CD4-positive, alpha-beta T cell treated with Interleukin-15 for 4 hours (primary cell): ENCODE data around the gene CPPED1.
"Not testable (repeated sequence)": the region's sequence is repeated elsewhere in the genome, so short reads cannot be mapped to it uniquely, and the experiment has no call there.

Experiments
- DNase-seq: peaks from one replicate; pipeline ENCODE4 v3.0.0-alpha.2; 2020; ENCODE audit warnings: low spot score

Gene CPPED1

DNA sequence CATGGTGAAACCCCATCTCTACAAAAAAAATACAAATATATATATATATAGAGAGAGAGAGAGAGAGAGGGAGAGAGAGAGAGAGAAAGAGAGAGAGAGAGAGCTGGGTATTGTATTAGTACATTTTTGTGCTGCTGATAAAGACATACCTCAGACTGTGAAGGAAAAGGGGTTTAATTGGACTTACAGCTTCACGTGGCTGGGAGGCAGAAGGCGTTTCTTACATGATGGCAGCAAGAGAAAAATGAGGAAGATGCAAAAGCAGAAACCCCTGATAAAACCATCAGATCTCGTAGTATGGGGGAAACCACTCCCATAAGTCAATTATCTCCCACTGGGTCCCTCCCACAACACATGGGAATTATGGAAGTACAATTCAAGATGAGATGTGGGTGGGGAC lies 37.5 kb downstream of the CPPED1 start:
- DNase-seq, result not testable (repeated sequence)

- DNase-seq, result no peak
These were observed 38.7 kb downstream of the CPPED1 start for GRCh38 chr16:12764813-12765488.

DNA sequence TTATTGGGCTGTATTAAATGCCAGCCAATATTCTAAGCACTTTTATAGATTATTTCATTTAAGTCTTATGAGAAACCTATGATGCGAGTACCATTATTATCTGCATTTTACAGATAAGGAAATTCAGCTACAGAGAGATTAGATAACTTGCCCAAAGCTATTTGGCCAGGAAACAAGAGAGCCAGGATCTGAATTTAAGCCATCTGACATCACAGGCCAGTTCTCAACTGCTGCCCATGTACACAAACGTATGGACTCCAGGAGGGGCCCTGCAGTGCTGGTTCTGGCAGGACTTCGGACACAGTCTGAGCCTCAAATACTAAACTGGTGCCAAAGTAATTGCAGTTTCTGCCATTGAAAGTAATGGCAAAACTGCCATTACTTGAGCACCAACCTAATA lies 40.2 kb downstream of the CPPED1 start:
- DNase-seq, result no peak

DNA sequence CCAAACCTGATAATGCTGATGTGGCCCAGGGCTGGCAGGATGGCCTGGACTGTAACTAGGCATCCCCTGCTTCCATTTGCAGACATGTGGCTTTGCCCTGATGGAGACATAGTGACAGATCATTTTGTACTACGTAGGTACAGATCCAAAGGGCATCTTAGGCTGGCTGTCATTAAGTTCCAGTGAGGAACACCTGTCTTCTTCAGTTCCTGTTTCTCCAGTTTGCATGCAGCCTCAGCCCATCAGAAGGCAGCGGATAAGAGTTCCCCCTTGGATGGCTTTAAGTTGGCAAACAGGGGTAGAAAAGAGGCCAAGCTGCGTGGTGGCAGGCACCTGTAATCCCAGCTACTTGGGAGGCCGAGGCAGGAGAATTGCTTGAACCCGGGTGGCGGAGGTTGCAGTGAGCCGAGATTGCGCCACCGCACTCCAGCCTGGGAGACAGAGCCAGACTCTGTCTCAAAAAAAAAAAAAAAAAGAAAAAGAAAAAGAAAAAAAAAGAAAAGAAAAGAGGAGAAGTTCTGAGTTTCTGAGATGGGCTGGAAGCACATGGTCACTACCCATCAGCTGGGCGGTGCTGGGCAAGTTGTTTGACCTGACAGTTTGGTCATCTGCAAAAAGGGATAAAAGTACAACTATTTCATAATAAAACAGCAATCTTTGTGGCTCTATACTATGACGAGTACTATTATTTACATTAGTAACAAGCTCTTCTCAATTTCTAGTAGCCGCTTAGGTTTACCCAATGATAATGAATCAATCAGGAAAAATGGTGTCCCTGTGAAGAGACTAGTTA lies 42.7 kb downstream of the CPPED1 start:
- no peak for DNase-seq

DNA sequence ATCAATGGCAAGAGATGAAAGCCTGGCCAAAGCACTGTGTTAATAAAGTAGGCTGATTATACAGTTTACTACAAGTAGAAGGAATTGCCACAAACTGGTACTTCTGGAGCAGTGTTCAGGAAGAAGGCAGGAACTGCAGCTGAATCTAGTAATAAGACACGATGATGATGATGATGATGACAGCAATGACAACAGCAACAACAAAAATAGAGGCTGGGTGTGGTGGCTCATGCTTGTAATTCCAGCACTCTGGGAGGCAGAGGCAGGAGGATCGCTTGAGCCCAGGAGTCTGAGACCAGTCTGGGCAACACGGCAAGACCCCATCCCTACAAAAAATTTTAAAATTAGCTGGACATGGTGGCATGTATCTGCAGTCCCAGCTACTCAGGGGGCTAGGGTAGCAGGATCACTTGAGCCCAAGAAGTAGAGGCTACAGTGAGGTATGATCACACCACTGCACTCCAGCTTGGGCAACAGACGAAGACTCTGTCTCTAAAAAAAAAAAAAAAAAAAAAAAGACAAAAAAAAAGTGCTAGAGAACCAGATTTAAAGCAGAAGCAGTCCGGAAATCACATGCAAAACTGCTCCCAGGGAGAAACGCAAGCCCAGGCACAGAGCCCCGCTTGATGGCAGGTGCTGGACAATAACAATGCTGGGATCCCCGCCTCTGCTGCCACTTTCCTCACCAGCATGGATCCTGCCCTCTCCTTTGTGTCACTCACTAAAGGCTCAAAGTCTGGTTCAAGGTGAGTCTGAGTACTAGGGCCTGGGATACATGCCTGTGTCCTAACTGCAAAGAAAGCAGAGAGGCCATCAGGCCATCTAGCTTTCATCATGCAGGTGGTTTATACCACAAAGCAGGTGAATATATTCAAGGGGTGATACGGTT lies 44.8 kb downstream of the CPPED1 start:
- DNase-seq, result no peak

DNA sequence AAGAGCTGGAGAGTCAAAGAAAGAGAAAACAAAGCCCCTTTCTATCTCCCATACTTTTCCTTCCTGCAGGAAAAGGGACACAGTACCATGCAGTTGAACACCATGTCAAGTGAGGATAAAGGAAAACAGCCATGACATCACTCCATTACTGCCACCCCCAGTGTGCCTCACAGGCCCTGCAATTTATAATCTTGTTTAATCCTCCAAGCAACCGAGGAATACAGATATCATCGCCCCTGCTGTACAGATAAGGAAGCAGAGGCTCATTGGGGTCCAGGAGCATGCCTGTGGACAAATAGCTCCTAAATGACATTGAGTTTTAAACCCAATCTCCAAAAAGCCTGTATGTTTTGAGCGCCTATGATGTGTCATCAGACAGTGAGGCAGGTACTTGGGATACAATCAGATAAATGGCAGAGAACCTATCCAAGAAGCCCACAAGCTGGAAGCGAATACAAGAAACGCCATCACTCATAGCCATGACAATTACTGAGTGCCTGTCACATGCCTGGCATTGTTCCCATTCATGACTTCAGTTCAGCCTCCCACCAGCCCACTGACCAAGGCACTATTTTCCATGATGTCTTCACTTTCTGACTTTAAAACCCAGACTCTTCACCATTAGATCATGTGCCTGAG lies 45.5 kb downstream of the CPPED1 start:
- no peak for DNase-seq

DNA sequence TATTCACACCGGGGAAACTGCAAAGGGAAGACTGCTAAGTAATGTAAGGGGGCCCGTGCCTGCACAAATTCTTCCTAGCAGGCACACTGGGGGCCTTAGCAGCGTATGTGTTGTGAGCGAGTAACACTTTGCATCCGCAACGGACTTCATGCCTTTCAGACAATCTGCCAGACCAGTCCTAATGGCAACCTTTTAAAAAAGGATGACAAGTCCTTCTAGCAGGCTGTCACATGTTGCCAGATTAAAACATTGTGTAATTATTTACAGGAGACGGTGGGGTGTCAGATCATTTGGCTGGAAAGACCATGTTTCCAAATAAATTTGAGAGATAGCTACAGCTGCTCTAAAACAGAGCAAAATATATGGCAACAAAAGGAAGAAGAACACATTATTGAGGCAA lies 46.1 kb downstream of the CPPED1 start:
- DNase-seq, result no peak

DNA sequence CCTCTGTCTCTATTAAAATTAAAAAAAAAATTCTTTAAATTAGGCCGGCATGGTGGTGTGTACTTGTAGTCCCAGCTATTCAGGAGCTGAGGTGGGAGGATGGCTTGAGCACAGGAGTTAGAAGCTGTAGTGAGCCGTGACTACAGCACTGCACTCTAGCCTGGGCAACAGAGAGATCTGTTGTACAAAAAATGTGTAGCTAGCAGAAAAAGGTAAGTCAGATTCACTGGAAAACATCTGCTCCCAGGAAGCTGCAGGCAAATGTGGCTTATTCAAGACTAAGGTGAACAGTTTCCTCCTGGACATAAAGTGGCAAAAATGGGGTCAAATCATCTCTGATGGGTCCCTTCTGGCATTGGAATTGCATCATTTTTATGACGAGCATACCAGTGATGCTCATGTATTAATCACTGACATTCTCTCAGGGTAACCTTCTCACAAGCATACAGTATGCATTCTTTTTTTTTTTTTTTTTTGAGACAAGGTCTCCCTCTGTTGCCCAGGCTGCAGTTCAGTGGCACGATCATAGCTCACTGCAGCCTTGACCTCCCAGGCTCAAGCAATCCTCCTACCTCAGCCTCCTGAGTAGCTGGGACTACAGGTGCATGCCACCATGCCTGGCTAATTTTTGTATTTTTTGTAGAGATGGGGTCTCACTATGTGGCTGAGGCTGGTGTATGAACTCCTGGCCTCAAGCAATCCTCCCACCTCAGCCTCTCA lies 48.7 kb downstream of the CPPED1 start:
- DNase-seq, result no peak

- DNase-seq, result no peak
These were observed 50.3 kb downstream of the CPPED1 start for GRCh38 chr16:12753203-12754023.

DNA sequence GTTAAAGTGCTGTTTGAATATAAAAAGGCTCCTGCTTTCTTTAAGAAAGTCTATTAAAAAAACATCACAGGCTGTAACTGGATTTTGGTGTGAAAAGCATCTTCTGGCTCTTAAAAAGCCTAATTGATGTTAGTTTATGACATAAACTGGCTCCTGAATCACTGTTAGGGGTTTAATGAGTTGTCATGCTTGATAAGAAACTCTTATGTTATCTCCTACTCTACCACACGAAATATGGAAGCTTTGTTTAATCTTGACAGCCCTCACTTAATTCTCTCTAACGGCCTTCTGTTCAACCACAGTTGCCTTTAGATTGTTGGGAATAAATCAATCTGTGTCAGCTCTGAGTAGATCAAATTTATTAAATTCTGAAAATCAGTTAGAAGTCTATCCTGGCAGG lies 51.5 kb downstream of the CPPED1 start:
- no peak for DNase-seq

GRCh38 chr16:12750554-12750918 lies 53.2 kb downstream of the CPPED1 start:
- no peak for DNase-seq

DNA sequence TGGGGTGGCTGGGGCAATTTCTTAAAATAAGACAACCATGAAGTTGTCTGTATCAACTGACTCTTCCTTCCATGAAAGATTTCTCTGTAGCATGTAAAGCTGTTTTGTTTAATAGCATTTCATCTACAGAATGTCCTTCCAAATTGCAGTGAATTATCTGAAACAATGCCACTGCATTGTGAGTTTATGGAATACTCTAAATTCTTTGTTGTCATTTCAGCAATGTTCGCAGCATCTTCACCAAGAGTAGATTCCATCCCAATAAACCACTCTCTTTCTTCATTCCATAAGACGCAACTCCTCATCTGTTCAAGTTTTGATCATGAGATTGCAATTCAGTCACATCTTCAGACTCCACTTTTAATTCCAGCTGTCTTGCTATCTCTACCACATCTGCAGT lies 54.6 kb downstream of the CPPED1 start:
- DNase-seq, result no peak

DNA sequence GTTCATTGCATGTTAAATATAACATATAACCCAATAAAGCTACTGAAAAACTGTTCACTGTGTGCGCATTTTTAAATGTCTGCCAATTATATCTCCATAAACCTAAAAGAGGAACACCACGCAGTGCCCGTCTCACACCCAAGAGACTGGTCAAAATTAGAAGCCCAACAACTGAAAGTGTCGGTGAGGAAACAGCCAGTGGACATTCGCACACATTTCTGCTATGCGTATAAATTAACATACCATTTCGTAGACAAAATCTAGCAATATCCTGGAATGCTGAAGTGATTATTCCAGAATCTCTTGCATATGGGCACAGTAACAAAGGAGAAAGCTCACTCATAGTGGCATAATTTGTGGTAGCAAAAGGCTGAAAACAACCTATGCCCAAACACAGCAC lies 55.9 kb downstream of the CPPED1 start:
- no peak for DNase-seq

DNA sequence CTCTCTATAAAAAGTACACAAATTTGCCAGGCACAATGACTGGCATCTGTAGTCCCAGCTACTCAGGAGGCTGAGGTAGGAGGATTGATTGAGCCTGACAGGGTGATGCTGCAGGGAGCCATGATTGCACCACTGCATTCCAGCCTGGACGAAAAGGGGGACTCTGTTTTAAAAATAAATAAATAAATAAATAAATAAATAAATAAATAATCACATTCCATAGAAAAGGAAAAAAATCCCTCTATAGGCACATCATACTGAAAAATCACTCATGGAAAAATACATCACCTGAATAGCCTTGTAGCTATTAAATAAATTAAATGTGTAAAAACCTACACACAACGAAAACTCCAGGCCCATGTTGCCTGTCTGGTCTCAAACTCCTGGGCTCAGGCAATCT lies 56.4 kb downstream of the CPPED1 start:
- DNase-seq, result no peak

DNA sequence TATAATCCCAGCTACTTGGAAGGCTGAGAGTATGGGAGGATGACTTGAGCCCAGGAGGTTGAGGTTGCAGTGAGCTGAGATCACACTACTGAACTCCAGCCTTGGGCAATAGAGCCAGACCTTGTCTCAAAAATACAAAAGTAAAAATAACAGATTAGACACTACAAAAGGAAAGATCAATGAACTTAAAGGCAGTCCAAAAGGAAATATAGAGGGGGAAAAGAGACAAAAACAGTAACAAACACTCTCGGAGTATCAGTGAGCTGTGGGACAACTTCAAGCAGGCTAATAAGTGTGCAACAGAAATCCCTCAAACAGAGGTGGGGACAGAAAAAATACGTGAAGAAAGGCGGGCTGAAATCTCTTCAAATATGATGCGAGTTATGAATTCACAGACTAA lies 58.8 kb downstream of the CPPED1 start:
- no peak for DNase-seq

DNA sequence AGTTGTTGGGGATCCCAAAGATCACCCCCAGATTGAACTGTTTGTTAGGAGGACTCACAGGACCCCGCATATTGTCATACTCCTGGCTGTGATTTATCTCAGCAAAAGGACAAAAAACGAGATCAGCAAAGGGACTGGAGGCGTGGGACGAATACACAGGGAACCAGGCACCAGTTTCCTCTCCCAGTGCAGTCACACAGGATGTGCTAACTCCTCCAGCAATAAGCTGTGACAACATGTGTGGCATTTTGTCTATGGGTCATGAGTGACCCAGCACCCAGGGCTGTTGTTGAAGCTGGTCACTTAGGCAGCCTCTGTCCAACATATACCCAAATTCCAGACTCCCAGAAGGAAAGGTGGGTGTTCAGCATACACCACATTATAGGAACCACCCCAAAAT lies 60.9 kb downstream of the CPPED1 start:
- no peak for DNase-seq

- no peak for DNase-seq
These were observed 62.6 kb downstream of the CPPED1 start for GRCh38 chr16:12740986-12741610.

DNA sequence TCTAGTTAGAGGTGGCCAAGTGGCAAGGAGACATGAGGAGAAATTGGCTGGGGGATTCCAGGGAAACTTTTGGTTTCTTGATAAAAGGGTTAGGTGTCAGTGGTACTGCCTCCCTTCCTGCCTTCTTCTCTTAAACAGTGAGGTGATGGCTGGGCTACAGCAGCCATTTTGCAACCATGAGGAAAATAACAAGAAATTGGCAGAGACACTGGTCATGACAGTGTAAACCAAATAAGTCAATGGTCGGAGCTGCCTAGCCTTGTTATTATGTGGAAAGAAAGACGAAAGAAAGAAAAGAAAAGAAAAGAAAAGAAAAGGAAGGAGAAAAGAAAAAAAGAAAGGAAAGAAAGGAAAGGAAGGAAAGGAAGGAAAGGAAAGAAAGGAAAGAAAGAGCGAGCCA lies 63.9 kb downstream of the CPPED1 start:
- DNase-seq, result no peak

DNA sequence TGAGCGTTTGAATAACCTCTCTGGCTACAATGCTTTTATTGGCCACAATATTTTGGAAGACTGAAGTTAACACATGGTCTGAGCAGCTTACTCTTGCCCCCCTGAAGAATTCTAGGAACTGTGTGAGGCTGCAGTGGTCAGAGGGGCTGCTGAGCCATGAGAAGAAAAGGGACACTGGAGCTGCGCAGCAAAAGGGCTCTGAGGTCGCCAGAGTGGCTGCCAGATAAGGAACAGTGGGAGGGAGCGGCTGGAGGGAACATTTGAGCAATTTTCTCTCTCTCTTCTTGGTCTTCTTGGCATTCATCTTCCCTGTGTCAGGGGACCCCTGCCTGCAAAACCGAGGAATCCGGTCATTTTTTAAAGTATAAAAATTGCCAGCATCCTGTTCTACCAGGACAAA lies 66.1 kb downstream of the CPPED1 start:
- DNase-seq, result no peak

- DNase-seq, result no peak
These were observed 67.9 kb downstream of the CPPED1 start for GRCh38 chr16:12735805-12736204.
